GM12872 (cell line): Measurements from ENCODE around the gene SDR9C7.

ENCODE experiments used
- TF ChIP-seq, protein P1 (sequence below): IDR thresholded peaks from 3 replicates; pipeline ENCODE4 v1.5.1; 2011; ENCODE audit warnings: low read depth, mild to moderate bottlenecking, low read length, moderate library complexity; ENCODE audit not compliant: insufficient read depth

Gene SDR9C7

DNA sequence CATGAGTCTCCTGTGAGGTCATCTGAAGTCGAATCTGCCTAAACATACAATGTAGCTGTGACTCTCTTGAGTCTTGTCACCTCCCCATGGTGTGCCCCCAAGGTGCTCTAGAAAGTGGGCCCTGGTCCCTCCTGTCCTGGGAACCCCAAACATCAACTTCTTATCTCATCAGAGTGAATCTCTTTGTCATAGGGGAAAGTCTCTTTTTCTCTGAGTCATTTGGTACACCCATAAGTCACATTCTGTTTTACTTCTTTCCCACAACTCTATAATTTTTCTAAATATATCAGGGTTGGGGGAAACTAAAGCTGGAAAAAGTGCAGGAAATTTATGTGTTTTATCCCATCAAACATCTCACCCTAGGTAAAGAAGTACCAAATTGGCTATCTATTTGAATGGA is 12.9 kb downstream of the SDR9C7 start:
- TF ChIP-seq, protein P1, sequence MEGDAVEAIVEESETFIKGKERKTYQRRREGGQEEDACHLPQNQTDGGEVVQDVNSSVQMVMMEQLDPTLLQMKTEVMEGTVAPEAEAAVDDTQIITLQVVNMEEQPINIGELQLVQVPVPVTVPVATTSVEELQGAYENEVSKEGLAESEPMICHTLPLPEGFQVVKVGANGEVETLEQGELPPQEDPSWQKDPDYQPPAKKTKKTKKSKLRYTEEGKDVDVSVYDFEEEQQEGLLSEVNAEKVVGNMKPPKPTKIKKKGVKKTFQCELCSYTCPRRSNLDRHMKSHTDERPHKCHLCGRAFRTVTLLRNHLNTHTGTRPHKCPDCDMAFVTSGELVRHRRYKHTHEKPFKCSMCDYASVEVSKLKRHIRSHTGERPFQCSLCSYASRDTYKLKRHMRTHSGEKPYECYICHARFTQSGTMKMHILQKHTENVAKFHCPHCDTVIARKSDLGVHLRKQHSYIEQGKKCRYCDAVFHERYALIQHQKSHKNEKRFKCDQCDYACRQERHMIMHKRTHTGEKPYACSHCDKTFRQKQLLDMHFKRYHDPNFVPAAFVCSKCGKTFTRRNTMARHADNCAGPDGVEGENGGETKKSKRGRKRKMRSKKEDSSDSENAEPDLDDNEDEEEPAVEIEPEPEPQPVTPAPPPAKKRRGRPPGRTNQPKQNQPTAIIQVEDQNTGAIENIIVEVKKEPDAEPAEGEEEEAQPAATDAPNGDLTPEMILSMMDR = no peak

DNA sequence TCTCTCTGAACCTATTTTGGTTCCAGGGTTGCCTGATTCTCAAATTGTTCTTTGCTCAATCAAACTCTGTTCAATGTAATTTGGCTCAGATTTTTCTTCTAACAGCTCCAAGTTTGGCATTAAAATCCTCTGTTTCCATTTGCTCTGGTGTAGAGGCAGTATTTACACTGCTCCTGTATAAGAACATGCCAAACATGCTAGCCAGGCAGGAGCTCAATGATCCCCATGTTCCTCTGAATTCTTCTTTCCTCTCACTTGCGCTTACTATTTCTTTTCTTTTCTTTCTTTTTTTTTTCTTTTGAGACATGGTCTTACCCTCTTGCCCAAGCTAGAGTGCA is 17.2 kb downstream of the SDR9C7 start:
- TF ChIP-seq, protein P1 = no peak

DNA sequence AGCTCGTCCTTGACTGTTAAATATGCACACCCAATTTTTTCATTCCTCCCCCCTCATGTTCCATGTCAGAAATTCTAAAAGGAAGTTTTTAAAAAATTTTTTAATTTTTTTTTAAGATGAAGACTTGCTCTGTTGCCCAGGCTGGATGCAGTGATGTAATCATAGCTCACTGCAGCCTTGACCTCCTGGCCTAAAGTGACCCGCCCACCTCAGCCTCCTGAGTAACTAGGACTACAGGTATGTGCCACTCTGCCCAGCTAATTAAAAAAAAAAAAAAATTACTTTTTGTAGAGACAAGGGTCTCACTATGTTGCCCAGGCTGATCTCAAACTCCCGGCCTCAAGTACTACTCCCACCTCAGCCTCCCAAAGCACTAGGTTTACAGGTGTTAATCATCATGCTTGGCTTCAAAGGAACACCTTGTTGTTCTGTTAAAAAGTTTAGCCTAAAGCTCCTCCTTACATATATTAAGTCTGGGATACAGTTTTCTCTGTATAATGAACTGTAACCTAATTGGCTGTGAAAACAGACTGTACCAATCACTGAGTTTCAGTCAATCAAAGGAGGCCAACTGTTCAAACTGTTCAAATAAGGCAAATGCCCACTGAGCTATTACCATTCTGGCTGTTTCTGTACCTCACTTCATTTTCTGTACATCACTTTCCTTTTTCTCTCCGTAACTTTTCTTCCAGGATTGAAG is 17.8 kb downstream of the SDR9C7 start:
- TF ChIP-seq, protein P1 = no peak

DNA sequence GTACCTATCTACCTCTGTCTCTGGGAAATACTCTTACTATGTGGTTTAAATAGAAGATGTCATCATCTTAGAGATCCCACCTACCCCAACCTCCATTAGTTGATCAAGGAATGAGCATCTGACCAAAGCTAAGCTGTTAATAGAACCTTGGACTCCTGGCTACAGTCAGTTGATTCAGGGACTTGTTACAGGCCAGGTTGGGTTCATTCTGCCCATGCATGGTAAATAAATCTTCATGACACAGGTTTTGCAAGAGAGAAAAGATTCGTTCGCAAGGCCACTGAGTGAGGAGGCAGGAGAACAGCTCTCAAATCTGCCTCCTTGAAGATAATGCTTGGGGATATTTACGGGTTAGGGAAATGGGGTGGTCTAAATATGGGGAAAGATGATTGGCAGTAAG is 19.5 kb downstream of the SDR9C7 start:
- TF ChIP-seq, protein P1 = no peak

DNA sequence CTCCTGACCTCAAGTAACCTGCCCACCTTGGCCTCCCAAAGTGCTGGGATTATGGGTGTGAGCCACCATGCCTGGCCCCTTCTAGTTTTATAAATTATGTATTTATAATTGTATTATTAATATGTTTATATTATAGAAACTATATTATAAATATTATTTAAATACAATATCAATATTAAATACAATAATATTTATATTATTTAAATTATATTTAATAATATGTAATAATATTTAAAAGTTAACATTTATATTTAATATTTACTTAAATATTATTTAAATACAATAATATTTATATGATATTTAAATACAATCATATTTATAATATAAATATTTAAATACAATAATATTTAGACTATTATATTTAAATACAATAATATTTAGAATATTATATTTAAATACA is 20.0 kb downstream of the SDR9C7 start:
- TF ChIP-seq, protein P1 = no peak

DNA sequence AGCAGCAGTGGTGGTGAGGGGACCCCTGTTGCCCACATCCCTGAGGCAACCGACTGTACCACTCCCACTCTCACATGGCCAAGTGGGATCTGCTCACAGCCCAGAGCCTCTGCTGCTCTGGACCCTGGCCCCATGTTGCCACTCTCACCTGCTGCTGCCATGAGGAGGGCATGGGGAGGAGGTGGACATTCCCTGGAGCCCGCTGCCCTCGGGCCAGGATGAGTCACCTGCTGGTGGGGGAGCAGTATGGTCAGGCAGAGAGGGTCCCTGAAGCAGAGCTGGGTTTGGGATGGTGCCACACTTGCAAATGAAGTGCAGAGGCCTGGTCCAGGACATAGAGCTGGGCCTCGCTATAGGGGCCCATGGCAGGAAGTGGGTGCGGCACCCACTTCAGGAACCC is 26.1 kb downstream of the SDR9C7 start:
- TF ChIP-seq, protein P1 = no peak

DNA sequence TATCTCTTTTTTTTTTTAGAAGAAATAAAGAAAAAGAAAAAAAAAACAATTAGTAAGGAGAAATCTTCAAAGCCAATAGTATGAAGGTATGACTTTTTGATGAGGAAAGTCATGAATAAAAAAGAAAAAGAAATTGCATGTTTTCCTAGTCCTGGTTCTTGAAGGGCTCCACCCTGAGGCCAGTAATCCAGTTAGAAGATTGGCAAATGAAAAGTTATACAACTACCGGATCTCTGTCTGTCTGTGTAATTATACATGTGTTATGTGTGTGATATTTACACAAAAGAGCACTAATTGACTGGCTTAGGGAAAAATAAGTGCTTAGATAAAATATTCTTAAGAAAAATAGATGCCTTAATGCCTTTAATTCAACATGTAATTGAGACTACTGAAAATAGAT is 28.4 kb downstream of the SDR9C7 start:
- TF ChIP-seq, protein P1 = no peak
